Measurements from ENCODE around the gene NCKAP1. TPM values are rescaled to one million over a fixed set of nuclear protein-coding genes. Genes with fewer than 3 reads are reported as not detected.

Gene NCKAP1
- total RNA-seq, 1 experiment from 2014 or later = 112 TPM

- no CpG with 5 or more reads among the region's 2 CpGs for WGBS (ENCODE audit: extremely low coverage, insufficient read length, low lambda C conversion rate)
- no peak overlapping the region for H2BK20ac ChIP-seq (ENCODE audit: low read depth, low read length, poor library complexity, severe bottlenecking)
- H3K9me3 Mint-ChIP-seq = peaks cover 12 to 18% of the 10 kb centered on the region in 2 experiments
- no peak overlapping the region for H3K4me3 Mint-ChIP-seq
- H4K91ac ChIP-seq (ENCODE audit: insufficient read length, low read depth, low read length) = no peak overlapping the region
- no peak overlapping the region for H3K23ac ChIP-seq (ENCODE audit: insufficient read length, low read depth, low read length)
- H3K14ac ChIP-seq (ENCODE audit: insufficient read depth, low read length) = no peak overlapping the region
- peaks cover 7 to 10% of the 10 kb centered on the region in 2 experiments for H3K4me1 Mint-ChIP-seq
- H3K4me1 ChIP-seq (ENCODE audit: insufficient read depth, low read length) = no peaks in the 10 kb centered on the region
- H2BK12ac ChIP-seq (ENCODE audit: insufficient read length, low read depth, low read length) = no peak overlapping the region
- no peak overlapping the region for H2AFZ ChIP-seq (ENCODE audit: low read length)
- H4K20me1 ChIP-seq (ENCODE audit: control insufficient read depth, insufficient read depth, insufficient read length) = no peaks in the 10 kb centered on the region
- no peak overlapping the region for H3K4ac ChIP-seq (ENCODE audit: low read depth, low read length)
- no peak overlapping the region for H3K56ac ChIP-seq (ENCODE audit: insufficient read length, low read depth, low read length)
- no peak overlapping the region for H3T11ph ChIP-seq (ENCODE audit: low read length)
- DNase-seq = no peak
- TF ChIP-seq CTCF (conservative IDR thresholded peaks at IDR 0.05) = no peak
- H4K5ac ChIP-seq (ENCODE audit: insufficient read length, low read depth, low read length) = no peak overlapping the region
- H3K36me3 Mint-ChIP-seq (ENCODE audit: insufficient read depth in 1 of 3, low read depth in 3 of 3) = peaks cover 2 to 12% (median 4%) of the 10 kb centered on the region in 3 experiments; a peak in 3 of 7 replicates
- peaks cover 10% of the 10 kb centered on the region for H3K9me3 ChIP-seq (ENCODE audit: control insufficient read depth, low read depth, low read length)
- no peaks in the 10 kb centered on the region for H3K27me3 ChIP-seq (ENCODE audit: insufficient read depth, low read length)
- no peaks in the 10 kb centered on the region for H3K23me2 ChIP-seq (ENCODE audit: insufficient read length, low read depth, low read length, poor library complexity, severe bottlenecking)
- H3K4me2 ChIP-seq (ENCODE audit: insufficient read depth, insufficient read length, low read length) = no peak overlapping the region
- no peak overlapping the region for H3K9ac ChIP-seq (ENCODE audit: extremely low read depth, insufficient read length, low read length)
- H4K8ac ChIP-seq (replicated peaks; ENCODE audit: insufficient read length, low read depth, low read length) = no peak overlapping the region
- no peak overlapping the region for H3K27ac Mint-ChIP-seq
- no peak overlapping the region for H2BK15ac ChIP-seq (ENCODE audit: low read depth, low read length)
- H2AK5ac ChIP-seq (ENCODE audit: insufficient read length, low read length) = no peak overlapping the region
- H2BK120ac ChIP-seq (ENCODE audit: low read depth, low read length, poor library complexity, severe bottlenecking) = no peak overlapping the region
- H3K79me2 ChIP-seq (ENCODE audit: insufficient read depth, low read length) = no peaks in the 10 kb centered on the region
- no peak overlapping the region for H2BK5ac ChIP-seq (ENCODE audit: insufficient read length, low read length)
- no peaks in the 10 kb centered on the region for H3K27me3 Mint-ChIP-seq (ENCODE audit: low read depth)
- no peak overlapping the region for H3K18ac ChIP-seq (ENCODE audit: insufficient read length, low read depth, low read length)
- no peaks in the 10 kb centered on the region for H3K79me1 ChIP-seq (ENCODE audit: insufficient read depth, low read depth, low read length, poor library complexity, severe bottlenecking)
- no peak overlapping the region for H3K27ac ChIP-seq (ENCODE audit: insufficient read length, low read depth, low read length)
Measured at GRCh38 chr2:183069174-183069573, 30.9 kb upstream of the NCKAP1 start.

All from H9 (cell line).